Limb (tissue), 2 donors: ENCODE data around the gene TAS1R2.

ENCODE experiments used
- DNase-seq, 2 donors: peaks; one replicate each; pipeline ENCODE4 v3.0.0-alpha.2; 2016; ENCODE audit errors: extremely low spot score in 2 of 2

The TAS1R2 gene

DNA sequence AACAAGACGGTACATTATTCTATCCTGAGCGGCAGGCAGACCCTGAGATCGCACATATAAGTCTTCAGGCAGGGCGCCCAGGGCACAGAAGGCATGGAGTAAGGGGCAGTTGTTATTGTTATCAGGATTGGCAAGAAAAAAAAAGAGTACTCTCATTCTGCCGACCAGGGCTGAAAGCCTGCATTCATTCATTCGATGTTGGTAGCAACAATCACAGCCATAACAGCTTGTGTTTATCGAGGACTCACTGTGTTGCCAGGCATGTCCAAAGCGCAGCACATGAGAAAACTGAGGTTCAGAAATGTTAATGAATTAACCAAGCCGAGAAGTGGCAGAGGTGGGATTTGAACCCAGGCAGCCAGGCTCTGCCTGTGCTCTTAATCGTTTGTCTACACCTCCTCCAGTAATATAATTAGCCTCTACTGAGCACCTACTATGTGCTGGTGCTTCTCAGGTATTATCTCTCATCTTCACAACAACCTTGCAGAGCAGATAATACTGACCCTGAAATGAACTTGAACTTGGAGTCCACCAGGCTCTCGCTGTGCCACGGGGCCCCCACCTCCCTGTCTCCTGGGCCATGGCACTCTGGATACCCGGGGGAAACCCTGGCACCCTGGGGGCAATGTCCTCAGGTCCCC, 56.2 kb downstream of the TAS1R2 start:
- no peak for DNase-seq

DNA sequence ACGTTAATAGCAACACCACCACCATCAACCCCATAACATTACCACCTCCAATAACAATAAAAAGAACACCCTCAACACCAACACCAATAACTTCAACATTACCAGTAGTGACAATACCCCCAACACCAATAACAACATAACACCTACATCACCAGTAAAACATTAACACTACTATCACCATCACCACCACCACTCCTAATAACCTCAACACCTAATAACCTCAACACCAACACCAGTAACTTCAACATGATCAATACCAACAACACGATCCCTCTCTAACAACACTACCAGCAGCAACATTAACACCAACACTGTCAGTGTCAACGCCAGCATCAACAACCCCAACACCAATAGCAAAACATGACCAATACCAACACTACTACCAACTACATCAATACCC, 57.2 kb downstream of the TAS1R2 start:
- no peak for DNase-seq

DNA sequence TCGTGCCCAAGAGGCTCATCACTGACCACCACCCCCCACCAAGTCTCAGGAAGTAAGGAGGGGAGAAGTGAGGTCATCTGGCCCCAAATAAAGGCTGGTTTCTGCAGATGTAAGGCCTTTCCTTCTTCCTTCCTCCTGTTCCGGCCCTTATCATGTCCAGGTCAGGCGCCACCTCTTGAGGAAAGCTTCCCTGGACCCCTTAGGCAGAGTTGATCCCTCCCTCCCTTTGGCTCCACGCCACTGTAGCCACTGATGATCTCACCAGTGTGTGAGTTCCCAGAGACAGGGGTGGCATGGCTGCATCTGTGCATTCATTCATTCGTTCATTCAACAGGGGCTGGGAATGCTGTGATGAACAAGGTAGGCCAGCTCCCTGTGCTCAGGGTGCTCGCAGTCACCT, 59.2 kb downstream of the TAS1R2 start:
- DNase-seq, result no peak

DNA sequence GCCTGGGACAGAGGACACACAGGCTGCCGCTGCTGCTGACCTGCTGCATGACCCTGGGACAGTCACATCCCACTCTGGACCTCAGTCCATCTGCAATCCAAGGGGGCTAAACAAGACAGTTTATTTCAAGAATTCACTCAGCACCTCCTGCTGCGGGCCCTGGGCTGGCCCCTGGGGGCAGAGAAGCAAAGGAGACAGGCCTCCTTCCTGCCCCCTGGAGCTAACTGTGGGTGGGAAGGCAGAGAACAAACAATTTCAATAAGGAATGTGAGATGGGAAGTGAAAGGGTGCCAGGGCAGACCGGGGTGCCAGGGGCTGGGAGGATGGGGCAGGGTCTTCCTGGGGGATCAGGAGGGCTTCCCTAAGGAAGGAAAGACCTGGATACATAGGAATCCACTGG, 60.0 kb downstream of the TAS1R2 start:
- DNase-seq, result no peak

DNA sequence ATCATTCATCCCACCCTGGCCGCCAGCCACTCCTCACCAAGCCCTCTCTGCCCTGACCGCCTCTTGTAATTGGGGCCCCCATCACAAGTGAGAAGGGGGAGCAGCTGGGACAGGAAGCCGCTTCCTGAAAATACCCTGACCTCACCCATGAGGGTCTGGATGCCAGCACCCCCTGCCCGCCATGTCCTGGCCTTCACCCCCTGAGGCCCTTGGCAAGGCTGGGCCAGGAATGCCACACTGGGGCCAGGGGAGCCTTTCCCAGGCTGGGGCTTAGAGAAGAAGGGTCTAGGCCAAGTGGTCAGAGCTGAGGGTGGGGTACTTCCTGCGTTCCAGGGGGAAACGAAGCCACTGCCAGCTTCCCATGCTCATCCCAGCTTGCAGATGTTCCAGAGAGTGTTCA, 60.5 kb downstream of the TAS1R2 start:
- DNase-seq, result no peak

GRCh38 chr1:18798533-18798932, 60.9 kb downstream of the TAS1R2 start:
- no peak for DNase-seq

DNA sequence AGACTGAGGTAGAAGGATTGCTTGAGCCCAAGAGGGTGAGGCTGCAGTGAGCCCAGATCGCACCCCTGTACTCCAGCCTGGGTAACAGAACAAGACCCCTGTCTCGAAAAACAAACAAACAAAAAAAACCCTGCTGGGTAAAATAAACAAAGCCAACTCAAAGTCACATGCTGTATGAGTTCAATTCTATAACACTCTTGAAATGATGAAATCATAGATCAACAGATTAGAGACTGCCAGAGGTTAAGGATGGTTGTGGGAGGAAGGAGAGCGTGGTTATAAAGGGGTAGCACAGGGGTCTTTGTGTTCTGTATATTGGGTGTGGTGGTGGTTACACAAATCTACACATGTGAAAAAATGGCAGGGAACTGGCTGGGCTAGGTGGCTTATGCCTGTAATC, 62.5 kb downstream of the TAS1R2 start:
- no peak for DNase-seq

DNA sequence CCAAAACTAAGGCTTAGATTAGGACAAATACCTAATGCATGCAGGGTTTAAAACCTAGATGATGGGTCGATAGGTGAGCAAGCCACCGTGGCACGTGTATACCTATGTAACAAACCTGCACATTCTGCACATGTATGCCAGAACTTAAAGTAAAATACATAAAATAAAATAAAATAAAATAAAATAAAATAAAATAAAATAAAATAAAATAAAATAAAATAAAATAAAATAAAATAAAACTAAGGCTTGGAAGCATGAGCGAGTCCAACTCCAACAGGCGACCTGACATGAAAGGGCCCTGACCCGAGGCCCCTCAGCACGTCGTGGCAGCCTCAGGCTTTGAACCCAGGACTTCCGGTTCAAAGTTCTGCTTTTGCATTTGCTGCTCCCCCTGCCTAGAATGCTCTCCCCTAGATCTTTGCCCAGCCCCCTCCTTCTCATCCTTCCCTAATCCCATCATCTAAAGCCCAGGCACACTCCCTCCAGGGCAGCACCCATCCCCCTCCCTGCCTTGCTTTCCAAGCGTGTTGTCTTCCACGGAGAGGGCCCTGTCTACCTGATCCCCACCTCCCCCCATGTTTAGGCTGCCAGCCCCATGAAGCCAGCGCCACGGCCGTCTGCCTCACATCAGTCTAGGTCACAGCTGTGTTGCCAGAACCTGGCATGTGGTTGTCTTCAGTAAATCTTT, 64.3 kb downstream of the TAS1R2 start:
- DNase-seq, result no peak

DNA sequence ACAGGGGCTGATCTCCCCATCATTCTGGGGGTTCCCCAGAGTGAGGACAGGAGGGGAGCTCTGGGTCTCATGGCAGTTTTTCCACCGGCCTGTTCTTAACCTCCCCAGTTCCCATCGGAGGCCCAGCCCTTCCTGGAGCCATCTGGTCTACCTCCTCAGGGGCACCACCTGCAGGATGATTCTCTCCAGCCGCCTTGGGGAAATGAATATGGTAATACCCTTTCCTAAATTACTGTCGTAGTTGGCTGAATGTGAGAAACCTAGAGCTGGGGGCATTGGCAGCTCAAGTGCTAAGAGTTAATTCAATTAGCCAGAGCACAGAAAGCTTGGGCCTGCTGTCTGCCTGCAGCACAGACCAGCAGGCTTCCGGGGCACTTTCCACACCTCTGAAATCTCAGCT, 64.9 kb downstream of the TAS1R2 start:
- DNase-seq, result no peak

DNA sequence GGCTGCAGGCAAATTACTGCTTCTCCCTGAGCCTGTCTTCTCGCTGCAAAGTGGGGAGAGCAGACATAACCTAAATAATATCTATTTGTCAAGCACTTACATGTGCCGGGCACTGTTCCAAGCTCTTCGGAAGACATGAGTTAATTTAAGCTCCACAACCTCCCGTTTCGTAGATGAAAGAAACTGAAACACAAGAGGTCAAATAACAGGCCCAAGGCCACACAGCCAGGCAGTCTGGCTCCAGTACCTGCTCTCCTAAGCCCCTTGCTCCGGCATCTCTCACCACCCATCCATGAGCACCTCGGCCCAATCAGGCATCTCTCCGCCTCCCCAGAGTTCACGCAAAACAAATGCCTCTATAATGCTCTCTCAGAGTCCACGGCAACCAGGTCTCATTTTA, 65.4 kb downstream of the TAS1R2 start:
- DNase-seq, result no peak

DNA sequence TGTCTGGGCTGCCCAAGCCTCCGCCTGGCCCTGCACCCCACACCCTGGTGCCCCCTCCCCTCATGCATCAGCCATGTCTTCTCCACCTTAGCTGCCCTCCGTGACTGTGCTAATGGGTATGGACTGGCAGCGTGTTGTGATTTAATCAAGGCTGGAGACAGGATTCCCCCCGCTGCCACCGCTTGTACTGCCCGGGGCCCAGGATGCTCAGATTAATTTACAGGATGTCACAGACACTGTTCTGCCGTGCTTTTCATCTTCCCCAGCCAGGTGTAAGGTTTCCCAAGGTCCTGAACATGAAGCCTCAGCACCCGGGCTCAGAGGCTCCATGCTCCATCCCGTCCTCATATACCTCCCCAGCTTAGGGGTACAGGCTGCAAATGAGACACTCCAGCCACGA, 66.3 kb downstream of the TAS1R2 start:
- DNase-seq, result no peak

- DNase-seq, result no peak
Measured at GRCh38 chr1:18792747-18793146, 66.7 kb downstream of the TAS1R2 start.
